CD14-positive monocyte (primary cell): ENCODE measurements around the gene NPTX1. TPM values are rescaled to one million over a fixed set of nuclear protein-coding genes. Genes with fewer than 3 reads are reported as not detected.

Experiments
- DNase-seq, 3 donors: peaks; one replicate each; pipeline ENCODE4 v3.0.0-alpha.2; 2011 to 2022
- H2AFZ ChIP-seq: 2 replicates; pipeline ENCODE4 v1.6.0; 2012; ENCODE audit warnings: mild to moderate bottlenecking, low read depth, low read length, inconsistent platforms; ENCODE audit not compliant: insufficient read depth, poor library complexity, severe bottlenecking
- H3K27ac ChIP-seq, 2 donors: 1 replicate in 1 of 2; 2 replicates in 1 of 2; pipeline ENCODE4 v1.5.1; 2012 to 2013; ENCODE audit warnings: low read length in 2 of 2, control low read depth in 1 of 2, inconsistent platforms in 1 of 2, low read depth in 1 of 2, mild to moderate bottlenecking in 1 of 2
- H3K27me3 ChIP-seq, 2 donors: one replicate each; pipeline versions ENCODE4 v1.6.0 to v1.6.1; 2011 to 2013; ENCODE audit warnings: low read length in 2 of 2; ENCODE audit not compliant: control insufficient read depth in 2 of 2, insufficient read depth in 2 of 2
- H3K36me3 ChIP-seq, 2 donors: replicated peaks in 1 of 2; 1 replicate in 1 of 2; 2 replicates in 1 of 2; pipeline versions ENCODE4 v1.5.1 to v1.6.1; 2012 to 2013; ENCODE audit warnings: low read length in 2 of 2, control low read depth in 1 of 2, inconsistent platforms in 1 of 2, mild to moderate bottlenecking in 1 of 2; ENCODE audit not compliant: insufficient read depth in 2 of 2, control insufficient read depth in 1 of 2
- H3K4me1 ChIP-seq, 2 donors: 1 replicate in 1 of 2; 2 replicates in 1 of 2; pipeline versions ENCODE4 v1.5.1 to v1.6.1; 2012 to 2013; ENCODE audit warnings: low read length in 2 of 2, control low read depth in 1 of 2, inconsistent platforms in 1 of 2, mild to moderate bottlenecking in 1 of 2, moderate library complexity in 1 of 2; ENCODE audit not compliant: insufficient read depth in 2 of 2, control insufficient read depth in 1 of 2
- H3K4me2 ChIP-seq: replicated peaks from 2 replicates; pipeline ENCODE3; 2012; ENCODE audit warnings: low read length, moderate library complexity, mild to moderate bottlenecking; ENCODE audit not compliant: poor library complexity, severe bottlenecking; ENCODE audit errors: extremely low read depth
- H3K4me3 ChIP-seq, 3 experiments: fragments of 200-600 bp in 1 of 3; sonication (generic) in 1 of 3; replicated peaks in 1 of 3; 1 replicate in 2 of 3; 2 replicates in 1 of 3; pipeline ENCODE4 v1.5.1; 2011 to 2013; ENCODE audit warnings: low read length in 3 of 3, mild to moderate bottlenecking in 3 of 3, control low read depth in 2 of 3, low read depth in 2 of 3, inconsistent platforms in 1 of 3, moderate library complexity in 1 of 3
- H3K79me2 ChIP-seq: 2 replicates; pipeline ENCODE4 v1.6.0; 2012; ENCODE audit warnings: mild to moderate bottlenecking, control low read depth, inconsistent platforms, low read length, moderate library complexity; ENCODE audit not compliant: insufficient read depth
- H3K9ac ChIP-seq: 2 replicates; pipeline ENCODE4 v1.6.0; 2017; ENCODE audit warnings: low read length, mild to moderate bottlenecking; ENCODE audit not compliant: insufficient read depth, poor library complexity, severe bottlenecking
- H3K9me3 ChIP-seq, 2 donors: replicated peaks in 1 of 2; 1 replicate in 1 of 2; 2 replicates in 1 of 2; pipeline versions ENCODE4 v1.5.1 to v1.6.1; 2012 to 2013; ENCODE audit warnings: low read length in 2 of 2, control low read depth in 1 of 2; ENCODE audit not compliant: control insufficient read depth in 1 of 2, insufficient read depth in 1 of 2
- H4K20me1 ChIP-seq: 2 replicates; pipeline ENCODE4 v1.6.0; 2012; ENCODE audit warnings: mild to moderate bottlenecking, low read length, control low read depth, moderate library complexity; ENCODE audit not compliant: insufficient read depth
- H3K27ac Mint-ChIP-seq, 7 donors: one replicate each; pipeline ENCODE4 v1.8.0; 2020; ENCODE audit warnings: mild to moderate bottlenecking in 7 of 7, mixed read lengths in 7 of 7, moderate library complexity in 6 of 7, inconsistent platforms in 2 of 7
- H3K27me3 Mint-ChIP-seq, 3 donors: one replicate each; pipeline ENCODE4 v1.8.0; 2021 to 2022; ENCODE audit warnings: low read depth in 3 of 3, mild to moderate bottlenecking in 3 of 3, mixed read lengths in 3 of 3, moderate library complexity in 3 of 3, inconsistent platforms in 1 of 3
- H3K36me3 Mint-ChIP-seq, 2 donors: one replicate each; pipeline ENCODE4 v1.8.0; 2020; ENCODE audit warnings: mixed read lengths in 2 of 2, inconsistent platforms in 1 of 2, mild to moderate bottlenecking in 1 of 2
- H3K4me1 Mint-ChIP-seq: one replicate; pipeline ENCODE4 v1.8.0; 2020; ENCODE audit warnings: mild to moderate bottlenecking, mixed read lengths
- H3K4me3 Mint-ChIP-seq, 2 donors: one replicate each; pipeline ENCODE4 v1.8.0; 2020; ENCODE audit warnings: mild to moderate bottlenecking in 2 of 2, mixed read lengths in 2 of 2, moderate library complexity in 1 of 2
- H3K9me3 Mint-ChIP-seq, 7 donors: one replicate each; pipeline ENCODE4 v1.8.0; 2020 to 2022; ENCODE audit warnings: mixed read lengths in 7 of 7, mild to moderate bottlenecking in 6 of 7, moderate library complexity in 6 of 7, inconsistent platforms in 2 of 7
- WGBS: methylation state at CpG from one replicate; pipeline ENCODE4 v1.1.5; 2013; ENCODE audit warnings: missing lambda C conversion rate; ENCODE audit not compliant: insufficient coverage; 5-methylcytosine and 5-hydroxymethylcytosine counted together
- intact Hi-C, 2 donors: fragments of 100-400 bp; cut with micrococcal nuclease; formaldehyde crosslinking; loops; one replicate each; pipeline versions ENCODE4 v1.15.0 to v1.15.1; 2023
- polyA plus RNA-seq, 3 donors: library from polyadenylated mRNA; depleted of rRNA in 1 of 3; unstranded in 2 of 3; stranded (reverse) in 1 of 3; fragments of 300-500 nt in 2 of 3; fragments of >200 nt in 1 of 3; fragmentation: Illumina TruSeq in 2 of 3; gene quantifications; 1 replicate in 2 of 3; 2 replicates in 1 of 3; pipeline ENCODE4 v1.2.3, GENCODE V29; 2012 to 2021
- TF ChIP-seq, protein P1 (sequence below): fragments of 200-600 bp; IDR thresholded peaks from one replicate; pipeline ENCODE4 v1.8.0; 2022; ENCODE audit warnings: antibody characterized with exemption, mild to moderate bottlenecking

The NPTX1 gene
- polyA plus RNA-seq, 3 donors: not detected

DNA sequence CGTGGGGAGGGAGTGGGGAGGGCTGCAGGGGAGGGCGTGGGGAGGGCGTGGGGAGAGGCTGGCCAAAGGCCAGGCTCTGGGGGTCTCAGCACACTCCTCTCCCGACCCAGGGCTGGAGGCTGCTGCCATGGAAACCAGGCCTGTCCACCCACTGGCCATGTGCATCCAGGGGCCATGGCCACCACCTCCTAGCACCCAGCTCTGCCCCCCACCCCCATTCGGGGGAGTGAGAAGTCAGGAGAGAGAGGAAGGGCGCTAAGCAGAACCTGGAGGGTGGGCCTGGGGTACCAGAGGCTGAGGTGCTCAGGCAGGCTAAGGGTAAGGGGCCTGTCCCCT is 31.8 kb downstream of the NPTX1 start:
- no peak overlapping the region for H3K27ac Mint-ChIP-seq
- 88% methylated on average over 1 of the region's 6 CpGs for WGBS
- no peaks in the 10 kb centered on the region for H3K36me3 ChIP-seq
- H3K36me3 Mint-ChIP-seq: no peaks in the 10 kb centered on the region
- peaks cover 1 to 2% (median 2%) of the 10 kb centered on the region in 3 donors for H3K27me3 Mint-ChIP-seq
- H3K9me3 Mint-ChIP-seq: no peaks in the 10 kb centered on the region
- H3K4me3 Mint-ChIP-seq: no peak overlapping the region
- H3K4me1 ChIP-seq: no peaks in the 10 kb centered on the region
- no peak overlapping the region for H3K9ac ChIP-seq
- H4K20me1 ChIP-seq: no peaks in the 10 kb centered on the region
- H3K79me2 ChIP-seq: no peaks in the 10 kb centered on the region
- no peak overlapping the region for H3K4me3 ChIP-seq
- H3K4me1 Mint-ChIP-seq: no peaks in the 10 kb centered on the region
- TF ChIP-seq, protein P1, sequence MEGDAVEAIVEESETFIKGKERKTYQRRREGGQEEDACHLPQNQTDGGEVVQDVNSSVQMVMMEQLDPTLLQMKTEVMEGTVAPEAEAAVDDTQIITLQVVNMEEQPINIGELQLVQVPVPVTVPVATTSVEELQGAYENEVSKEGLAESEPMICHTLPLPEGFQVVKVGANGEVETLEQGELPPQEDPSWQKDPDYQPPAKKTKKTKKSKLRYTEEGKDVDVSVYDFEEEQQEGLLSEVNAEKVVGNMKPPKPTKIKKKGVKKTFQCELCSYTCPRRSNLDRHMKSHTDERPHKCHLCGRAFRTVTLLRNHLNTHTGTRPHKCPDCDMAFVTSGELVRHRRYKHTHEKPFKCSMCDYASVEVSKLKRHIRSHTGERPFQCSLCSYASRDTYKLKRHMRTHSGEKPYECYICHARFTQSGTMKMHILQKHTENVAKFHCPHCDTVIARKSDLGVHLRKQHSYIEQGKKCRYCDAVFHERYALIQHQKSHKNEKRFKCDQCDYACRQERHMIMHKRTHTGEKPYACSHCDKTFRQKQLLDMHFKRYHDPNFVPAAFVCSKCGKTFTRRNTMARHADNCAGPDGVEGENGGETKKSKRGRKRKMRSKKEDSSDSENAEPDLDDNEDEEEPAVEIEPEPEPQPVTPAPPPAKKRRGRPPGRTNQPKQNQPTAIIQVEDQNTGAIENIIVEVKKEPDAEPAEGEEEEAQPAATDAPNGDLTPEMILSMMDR: no peak
- no peaks in the 10 kb centered on the region for H3K9me3 ChIP-seq
- no peak overlapping the region for H3K27ac ChIP-seq
- H3K4me2 ChIP-seq: no peak overlapping the region
- no peak overlapping the region for H2AFZ ChIP-seq
- H3K27me3 ChIP-seq: no peaks in the 10 kb centered on the region
- intact Hi-C loops: no loop called here
- DNase-seq: no peak

DNA sequence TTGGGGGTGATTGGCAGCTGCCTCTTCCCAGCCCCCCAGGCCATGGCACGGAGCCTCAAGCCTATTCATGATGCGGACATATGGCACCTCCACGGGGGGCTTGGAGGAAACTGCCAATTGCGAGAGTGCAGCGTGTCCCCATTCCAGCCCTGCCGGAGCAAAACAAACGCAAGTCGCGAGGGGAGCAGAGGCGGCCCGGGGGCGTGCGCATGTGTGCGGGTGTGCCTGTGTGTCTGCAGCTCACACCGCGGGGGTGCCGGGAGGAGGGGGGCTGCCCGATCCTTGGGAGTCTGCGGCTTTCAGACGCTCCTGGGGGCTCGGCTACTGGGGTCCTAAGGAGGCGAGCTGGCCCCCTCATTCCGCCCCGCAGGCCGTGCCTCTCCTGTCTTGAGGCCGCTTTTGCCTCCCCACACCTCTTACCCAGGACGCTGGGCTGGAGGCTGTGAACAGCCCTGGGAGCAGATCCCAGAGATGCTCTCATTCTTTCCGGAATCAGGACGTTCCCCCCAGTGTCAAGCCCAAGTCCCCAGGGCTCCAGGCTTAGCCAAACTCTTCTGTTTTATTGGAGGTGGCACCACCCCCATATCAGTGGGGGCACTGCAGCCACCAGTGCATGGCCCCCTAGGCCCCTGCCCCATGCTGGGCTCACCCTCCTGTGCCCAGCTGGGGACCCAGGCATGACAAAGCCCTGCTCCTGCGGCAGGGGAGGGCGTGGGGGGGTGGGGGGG is 32.3 kb downstream of the NPTX1 start:
- DNase-seq: no peak

More for the DNA sequence above, 32.3 kb downstream of the NPTX1 start:
- Histone ChIP-seq H2AFZ (no peak overlapping the region), H3K4me3 (no peak overlapping the region), H3K9me3 (no peaks in the 10 kb centered on the region), H4K20me1 (no peaks in the 10 kb centered on the region), H3K27me3 (no peaks in the 10 kb centered on the region), H3K27ac (no peak overlapping the region), H3K36me3 (no peaks in the 10 kb centered on the region), H3K79me2 (no peaks in the 10 kb centered on the region), H3K4me2 (no peak overlapping the region), H3K4me1 (no peaks in the 10 kb centered on the region), H3K9ac (no peak overlapping the region)
- TF ChIP-seq, protein P1: no peak
- H3K9me3 Mint-ChIP-seq: no peaks in the 10 kb centered on the region
- 61% methylated on average over 29 of the region's 31 CpGs for WGBS
- intact Hi-C loops: no loop called here
- no peaks in the 10 kb centered on the region for H3K36me3 Mint-ChIP-seq
- H3K27ac Mint-ChIP-seq: no peak overlapping the region
- H3K4me3 Mint-ChIP-seq: no peak overlapping the region
- peaks cover 1 to 2% (median 2%) of the 10 kb centered on the region in 3 donors for H3K27me3 Mint-ChIP-seq
- no peaks in the 10 kb centered on the region for H3K4me1 Mint-ChIP-seq
